OCI-LY7 (cell line): ENCODE data around the gene EWSR1. TPM values are rescaled to one million over a fixed set of nuclear protein-coding genes. Genes with fewer than 3 reads are reported as not detected.

Experiments used
- BruUV-seq: library from RNA; stranded (reverse); fragments of 400-500 nt; replicated peaks from 2 replicates; lab custom pipeline; 2021; lab: Mats Ljungman, UMichigan
- CTCF ChIA-PET: fragments of 300-600 bp; sonication (Branson Sonifier 250); formaldehyde crosslinking; loops from one replicate; lab custom pipeline; 2022; ENCODE audit warnings: antibody characterized with exemption; ENCODE audit not compliant: unreplicated experiment; lab: Charles Lee
- POLR2A ChIA-PET: fragments of 300-600 bp; sonication (Branson Sonifier 250); formaldehyde crosslinking; loops from one replicate; lab custom pipeline; 2022; ENCODE audit warnings: antibody characterized with exemption; lab: Charles Lee
- DNase-seq: peaks from one replicate; pipeline ENCODE4 v3.0.0-alpha.2; 2015; ENCODE audit warnings: low spot score
- H2AFZ ChIP-seq: fragments of 200-600 bp; sonication (generic), shearing (Covaris generic); 2 replicates; pipeline ENCODE4 v1.6.1; 2014; ENCODE audit warnings: mild to moderate bottlenecking, antibody characterized with exemption, low read length, moderate library complexity
- H3K27ac ChIP-seq: fragments of 200-600 bp; sonication (generic); 2 replicates; pipeline ENCODE4 v1.5.1; 2014; ENCODE audit warnings: mixed run types, low read depth, mild to moderate bottlenecking, moderate library complexity, low read length, inconsistent platforms; ENCODE audit not compliant: poor library complexity, severe bottlenecking
- H3K36me3 ChIP-seq: fragments of 200-600 bp; sonication (generic); 2 replicates; pipeline ENCODE4 v1.6.1; 2014; ENCODE audit warnings: mild to moderate bottlenecking, antibody characterized with exemption, low read length, moderate library complexity, mixed read lengths; ENCODE audit not compliant: insufficient read depth
- H3K4me1 ChIP-seq: fragments of 200-600 bp; sonication (generic); 2 replicates; pipeline ENCODE4 v1.5.1; 2014; ENCODE audit warnings: mild to moderate bottlenecking, low read length; ENCODE audit not compliant: insufficient read depth, poor library complexity, severe bottlenecking
- H3K4me2 ChIP-seq: fragments of 200-600 bp; sonication (generic); 2 replicates; pipeline ENCODE4 v1.6.1; 2014; ENCODE audit warnings: mild to moderate bottlenecking, low read length
- H3K4me3 ChIP-seq: fragments of 200-600 bp; sonication (generic); 2 replicates; pipeline ENCODE4 v1.5.1; 2014; ENCODE audit warnings: mild to moderate bottlenecking, low read depth, low read length; ENCODE audit not compliant: poor library complexity, severe bottlenecking
- H3K79me2 ChIP-seq: fragments of 200-600 bp; sonication (generic); 2 replicates; pipeline ENCODE4 v1.6.1; 2016; ENCODE audit warnings: low read depth, mild to moderate bottlenecking, low read length, moderate library complexity, mixed read lengths; ENCODE audit not compliant: insufficient read depth
- H3K9me2 ChIP-seq: fragments of 200-600 bp; sonication (generic); 2 replicates; pipeline ENCODE4 v1.6.1; 2016; ENCODE audit warnings: mild to moderate bottlenecking, low read length, mixed read lengths; ENCODE audit not compliant: insufficient read depth
- H3K9me3 ChIP-seq: fragments of 200-600 bp; sonication (generic); 2 replicates; pipeline ENCODE4 v1.6.1; 2014; ENCODE audit warnings: mild to moderate bottlenecking, mixed run types, low read length, mixed read lengths
- H4K20me1 ChIP-seq: fragments of 200-600 bp; sonication (generic); 2 replicates; pipeline ENCODE4 v1.6.1; 2014; ENCODE audit warnings: mild to moderate bottlenecking, antibody characterized with exemption, low read length, moderate library complexity, mixed read lengths; ENCODE audit not compliant: insufficient read depth
- EZH2phosphoT487 ChIP-seq: fragments of 200-600 bp; sonication (generic); IDR thresholded peaks from 2 replicates; pipeline ENCODE4 v1.6.1; 2018; ENCODE audit warnings: low read depth, borderline replicate concordance, mild to moderate bottlenecking, mixed run types, antibody characterized with exemption, low read length, moderate library complexity, mixed read lengths
- intact Hi-C: fragments of 100-400 bp; cut with micrococcal nuclease; formaldehyde crosslinking; loops from one replicate; pipeline ENCODE4 v1.10.0; 2022; ENCODE audit not compliant: unreplicated experiment
- total RNA-seq, 2 experiments: library from RNA; depleted of rRNA in 1 of 2; stranded (reverse); fragments of >200 nt in 1 of 2; shearing (Covaris generic) in 1 of 2; gene quantifications; 2 replicates each; pipeline ENCODE4 v1.2.3, GENCODE V29; 2014 to 2022
- TF ChIP-seq, protein P1 (sequence below): fragments of 200-600 bp; sonication (generic); conservative IDR thresholded peaks from 2 replicates; pipeline ENCODE4 v1.5.1; 2014; ENCODE audit warnings: mild to moderate bottlenecking, antibody characterized with exemption, low read length, moderate library complexity, mixed read lengths

EWSR1 gene
- total RNA-seq, 2 experiments from 2014 or later = 270 to 333 TPM

DNA sequence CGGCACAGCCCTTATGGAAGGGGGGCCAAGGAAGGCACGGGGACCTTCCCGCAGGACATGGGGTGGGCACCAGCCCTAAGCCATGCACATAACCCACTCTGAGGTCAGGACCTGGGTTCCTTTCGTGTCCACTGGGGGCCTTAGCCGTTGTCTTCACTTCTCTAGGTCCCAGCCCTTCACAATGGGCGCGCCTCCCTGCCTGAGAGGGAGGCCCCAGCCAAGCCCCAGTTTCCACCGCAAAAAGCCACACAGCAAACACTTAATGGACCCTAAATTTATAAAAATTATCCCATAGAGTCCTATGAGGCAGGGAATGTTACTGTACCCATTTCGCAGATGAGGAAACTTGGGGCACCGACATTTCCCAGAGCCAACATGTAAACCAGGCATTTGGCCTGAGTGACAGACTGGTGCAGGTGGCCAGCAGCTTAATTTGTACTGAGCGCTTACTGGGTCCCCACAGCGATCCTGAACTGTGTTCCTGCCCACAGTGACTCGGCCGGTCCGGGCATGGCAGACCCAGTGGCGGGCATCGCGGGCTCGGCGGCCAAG, 39.6 kb downstream of the EWSR1 start:
- no TSS peak for BruUV-seq
- CTCF ChIA-PET = no interaction called here

DNA sequence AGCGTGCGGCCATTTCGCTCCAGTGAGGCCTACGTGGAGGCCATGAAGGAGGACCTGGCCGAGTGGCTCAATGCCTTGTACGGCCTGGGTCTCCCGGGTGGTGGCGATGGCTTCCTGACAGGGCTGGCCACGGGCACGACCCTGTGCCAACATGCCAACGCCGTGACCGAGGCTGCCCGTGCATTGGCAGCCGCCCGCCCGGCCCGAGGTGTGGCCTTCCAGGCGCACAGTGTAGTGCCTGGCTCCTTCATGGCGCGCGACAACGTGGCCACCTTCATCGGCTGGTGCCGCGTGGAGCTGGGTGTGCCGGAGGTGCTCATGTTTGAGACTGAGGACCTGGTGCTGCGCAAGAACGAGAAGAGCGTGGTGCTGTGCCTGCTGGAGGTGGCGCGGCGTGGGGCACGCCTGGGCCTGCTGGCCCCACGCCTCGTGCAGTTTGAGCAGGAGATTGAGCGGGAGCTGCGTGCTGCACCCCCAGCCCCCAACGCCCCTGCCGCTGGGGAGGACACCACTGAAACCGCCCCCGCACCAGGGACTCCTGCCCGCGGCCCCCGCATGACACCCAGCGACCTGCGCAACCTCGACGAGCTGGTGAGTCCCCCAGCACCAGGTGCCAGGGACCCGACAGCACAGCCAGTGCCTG, 40.2 kb downstream of the EWSR1 start:
- ChIA-PET CTCF (no interaction called here), POLR2A (no interaction called here)
- TF ChIP-seq EZH2phosphoT487 = no peak
- TF ChIP-seq, protein P1, sequence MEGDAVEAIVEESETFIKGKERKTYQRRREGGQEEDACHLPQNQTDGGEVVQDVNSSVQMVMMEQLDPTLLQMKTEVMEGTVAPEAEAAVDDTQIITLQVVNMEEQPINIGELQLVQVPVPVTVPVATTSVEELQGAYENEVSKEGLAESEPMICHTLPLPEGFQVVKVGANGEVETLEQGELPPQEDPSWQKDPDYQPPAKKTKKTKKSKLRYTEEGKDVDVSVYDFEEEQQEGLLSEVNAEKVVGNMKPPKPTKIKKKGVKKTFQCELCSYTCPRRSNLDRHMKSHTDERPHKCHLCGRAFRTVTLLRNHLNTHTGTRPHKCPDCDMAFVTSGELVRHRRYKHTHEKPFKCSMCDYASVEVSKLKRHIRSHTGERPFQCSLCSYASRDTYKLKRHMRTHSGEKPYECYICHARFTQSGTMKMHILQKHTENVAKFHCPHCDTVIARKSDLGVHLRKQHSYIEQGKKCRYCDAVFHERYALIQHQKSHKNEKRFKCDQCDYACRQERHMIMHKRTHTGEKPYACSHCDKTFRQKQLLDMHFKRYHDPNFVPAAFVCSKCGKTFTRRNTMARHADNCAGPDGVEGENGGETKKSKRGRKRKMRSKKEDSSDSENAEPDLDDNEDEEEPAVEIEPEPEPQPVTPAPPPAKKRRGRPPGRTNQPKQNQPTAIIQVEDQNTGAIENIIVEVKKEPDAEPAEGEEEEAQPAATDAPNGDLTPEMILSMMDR = no peak
- H3K4me2 ChIP-seq = no peak overlapping the region
- H3K9me3 ChIP-seq = no peaks in the 10 kb centered on the region
- no peaks in the 10 kb centered on the region for H4K20me1 ChIP-seq
- no peak overlapping the region for H2AFZ ChIP-seq
- intact Hi-C loops = loop anchor here (10.0 kb wide), 1 partner anchor 217 kb away; no protein-coding TSS in a partner anchor
- H3K4me3 ChIP-seq = no peak overlapping the region
- peaks cover 8% of the 10 kb centered on the region for H3K4me1 ChIP-seq
- H3K9me2 ChIP-seq = no peaks in the 10 kb centered on the region
- no peaks in the 10 kb centered on the region for H3K79me2 ChIP-seq
- H3K36me3 ChIP-seq = peaks cover 4% of the 10 kb centered on the region; the same call in 1 of the 2 replicates
- no peak for DNase-seq
- no peak overlapping the region for H3K27ac ChIP-seq
- no TSS peak for BruUV-seq

More for the DNA sequence above, 39.6 kb downstream of the EWSR1 start:
- no peak for DNase-seq
- TF ChIP-seq, protein P1 = no peak
- no peak for TF ChIP-seq EZH2phosphoT487
- Histone ChIP-seq H3K4me3 (no peak overlapping the region), H3K27ac (no peak overlapping the region), H3K4me2 (no peak overlapping the region), H4K20me1 (no peaks in the 10 kb centered on the region), H3K4me1 (peaks cover 8% of the 10 kb centered on the region), H3K9me3 (no peaks in the 10 kb centered on the region), H3K9me2 (no peaks in the 10 kb centered on the region), H3K79me2 (no peaks in the 10 kb centered on the region), H3K36me3 (no peaks in the 10 kb centered on the region), H2AFZ (no peak overlapping the region)
- POLR2A ChIA-PET = no interaction called here
- intact Hi-C loops = loop anchor here (10.0 kb wide), 1 partner anchor 217 kb away; no protein-coding TSS in a partner anchor

DNA sequence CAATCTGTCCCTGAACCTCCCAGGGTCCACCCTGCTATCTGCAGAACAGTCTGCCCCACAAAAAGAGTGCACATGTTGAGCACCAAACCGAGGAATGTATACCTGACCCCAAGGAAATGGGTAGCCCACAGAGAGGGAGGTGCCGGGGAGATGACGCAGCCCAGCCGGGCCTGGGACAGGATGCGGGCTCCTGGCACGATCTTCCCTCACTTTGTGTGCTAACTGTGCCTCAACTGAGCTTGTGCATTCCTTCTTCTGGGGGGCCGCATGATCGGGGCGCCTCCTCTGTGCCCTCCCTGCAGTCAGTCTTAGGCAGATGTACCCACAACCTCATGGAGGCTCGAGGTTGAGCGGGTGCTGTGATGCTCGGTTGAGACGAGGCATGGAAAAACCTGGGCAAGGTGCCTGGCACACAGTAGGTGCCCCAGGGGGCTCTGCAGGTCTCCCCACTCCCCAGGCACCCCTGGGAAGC, 40.8 kb downstream of the EWSR1 start:
- Histone ChIP-seq H3K79me2 (no peaks in the 10 kb centered on the region), H3K27ac (no peak overlapping the region), H3K9me2 (no peaks in the 10 kb centered on the region), H3K36me3 (peaks cover 4% of the 10 kb centered on the region; the same call in 1 of the 2 replicates), H2AFZ (no peak overlapping the region), H3K4me1 (peaks cover 8% of the 10 kb centered on the region), H3K4me3 (no peak overlapping the region), H3K4me2 (no peak overlapping the region), H4K20me1 (no peaks in the 10 kb centered on the region), H3K9me3 (no peaks in the 10 kb centered on the region)
- TF ChIP-seq, protein P1 = no peak
- TF ChIP-seq EZH2phosphoT487 = no peak
- CTCF ChIA-PET = no interaction called here
- no TSS peak for BruUV-seq
- intact Hi-C loops = loop anchor here (10.0 kb wide), 1 partner anchor 216 kb away; no protein-coding TSS in a partner anchor
- POLR2A ChIA-PET = no interaction called here
- DNase-seq = no peak
